HCT116 (cell line): Measurements from ENCODE around the gene METRN. TPM values are rescaled to one million over a fixed set of nuclear protein-coding genes. Genes with fewer than 3 reads are reported as not detected.
"Not testable (repeated sequence)": the region's sequence is repeated elsewhere in the genome, so short reads cannot be mapped to it uniquely, and the experiment has no call there.

Experiments used
- ATAC-seq: fragments of 200-7000 bp; cut with Tn5 transposase; 2 replicates; pipeline ENCODE4 v1.9.1; 2020; ENCODE audit warnings: mild to moderate bottlenecking, moderate library complexity
- BruUV-seq: library from RNA; stranded (reverse); fragments of 400-500 nt; replicated peaks from 2 replicates; lab custom pipeline; 2021; lab: Mats Ljungman, UMichigan
- CTCF ChIA-PET: fragments of 300-600 bp; sonication (Branson Sonifier 250); formaldehyde crosslinking; loops from one replicate; lab custom pipeline; 2021; ENCODE audit warnings: antibody characterized with exemption; lab: Charles Lee
- POLR2A ChIA-PET: fragments of 300-600, 350-600 bp; sonication (Branson Sonifier 250); formaldehyde crosslinking; loops from one replicate; lab custom pipeline; 2021; ENCODE audit warnings: antibody characterized with exemption; lab: Charles Lee
- RAD21 ChIA-PET, 2 experiments: fragments of 300-600 bp; sonication (Branson Sonifier 250); formaldehyde crosslinking; loops; one replicate each; lab custom pipeline; 2023; ENCODE audit warnings: low total read pairs in 2 of 2; ENCODE audit not compliant: uncharacterized antibody in 2 of 2, unreplicated experiment in 2 of 2, low non-redundant PET in 1 of 2; lab: Charles Lee
- DNase-seq: peaks from one replicate; pipeline ENCODE4 v3.0.0-alpha.2; 2010; ENCODE audit warnings: low read depth, low spot score
- H2AFZ ChIP-seq: fragments of 200-600 bp; shearing (Covaris generic), sonication (generic); 2 replicates; pipeline ENCODE4 v1.6.1; 2017; ENCODE audit warnings: low read depth, mixed run types, mixed read lengths, antibody characterized with exemption, low read length; ENCODE audit not compliant: poor library complexity, severe bottlenecking
- H3K27ac ChIP-seq: 2 replicates; pipeline ENCODE4 v1.5.1; 2012; ENCODE audit warnings: low read depth, low read length
- H3K27me3 ChIP-seq: fragments of 200-600 bp; sonication (generic); 2 replicates; pipeline ENCODE4 v1.6.1; 2016; ENCODE audit warnings: mixed run types, low read length, mixed read lengths; ENCODE audit not compliant: insufficient read depth
- H3K36me3 ChIP-seq, 2 experiments: fragments of 200-500 bp in 1 of 2; fragments of 200-600 bp in 1 of 2; sonication (Bioruptor generic) in 1 of 2; sonication (generic) in 1 of 2; 2 replicates each; pipeline versions ENCODE4 v1.5.1 to v1.6.1; 2014 to 2016; ENCODE audit warnings: low read length in 2 of 2, inconsistent platforms in 1 of 2, mixed read lengths in 1 of 2, mixed run types in 1 of 2; ENCODE audit not compliant: insufficient read depth in 2 of 2, control insufficient read depth in 1 of 2
- H3K4me1 ChIP-seq, 2 experiments: fragments of 200-600 bp in 1 of 2; sonication (generic) in 1 of 2; 2 replicates each; pipeline versions ENCODE4 v1.5.1 to v1.6.1; 2012 to 2017; ENCODE audit warnings: low read length in 2 of 2, inconsistent platforms in 1 of 2, mild to moderate bottlenecking in 1 of 2, mixed read lengths in 1 of 2, mixed run types in 1 of 2, moderate library complexity in 1 of 2; ENCODE audit not compliant: insufficient read depth in 2 of 2, control insufficient read depth in 1 of 2
- H3K4me2 ChIP-seq: fragments of 200-600 bp; sonication (generic); 2 replicates; pipeline ENCODE4 v1.6.1; 2017; ENCODE audit warnings: mixed run types, low read length, mixed read lengths
- H3K4me3 ChIP-seq, 2 experiments: fragments of 200-600 bp in 1 of 2; sonication (generic) in 1 of 2; replicated peaks in 1 of 2; 2 replicates each; pipeline ENCODE4 v1.5.1; 2011 to 2016; ENCODE audit warnings: low read length in 2 of 2, control low read depth in 1 of 2, low read depth in 1 of 2, mild to moderate bottlenecking in 1 of 2, mixed read lengths in 1 of 2, mixed run types in 1 of 2
- H3K79me2 ChIP-seq: fragments of 200-600 bp; sonication (generic); 2 replicates; pipeline ENCODE4 v1.6.1; 2017; ENCODE audit warnings: mild to moderate bottlenecking, mixed run types, low read length, moderate library complexity, mixed read lengths; ENCODE audit not compliant: insufficient read depth
- H3K9ac ChIP-seq: fragments of 200-600 bp; sonication (generic); 2 replicates; pipeline ENCODE4 v1.6.1; 2016; ENCODE audit warnings: low read length, mixed read lengths
- H3K9me2 ChIP-seq: fragments of 200-600 bp; sonication (generic), shearing (Covaris generic); 2 replicates; pipeline ENCODE4 v1.6.1; 2017; ENCODE audit warnings: mixed run types, mild to moderate bottlenecking, moderate library complexity; ENCODE audit not compliant: insufficient read depth
- H3K9me3 ChIP-seq, 2 experiments: fragments of 200-500 bp in 1 of 2; fragments of 200-600 bp in 1 of 2; sonication (Bioruptor generic) in 1 of 2; sonication (generic) in 1 of 2; 2 replicates each; pipeline ENCODE4 v1.6.1; 2014 to 2017; ENCODE audit warnings: low read length in 2 of 2, mixed read lengths in 2 of 2, inconsistent platforms in 1 of 2, low read depth in 1 of 2, mild to moderate bottlenecking in 1 of 2, mixed run types in 1 of 2, moderate library complexity in 1 of 2; ENCODE audit not compliant: control insufficient read depth in 1 of 2, insufficient read depth in 1 of 2
- H4K20me1 ChIP-seq: fragments of 200-600 bp; sonication (generic), shearing (Covaris generic); 2 replicates; pipeline ENCODE4 v1.6.1; 2017; ENCODE audit warnings: mixed run types, mild to moderate bottlenecking, moderate library complexity; ENCODE audit not compliant: insufficient read depth
- FOSL1 ChIP-seq: IDR thresholded peaks from 2 replicates; pipeline ENCODE4 v1.6.1; 2012; ENCODE audit warnings: low read depth
- POLR2AphosphoS5 ChIP-seq: IDR thresholded peaks from 2 replicates; pipeline ENCODE4 v1.6.1; 2011; ENCODE audit warnings: mild to moderate bottlenecking, low read depth, low read length, moderate library complexity
- YY1 ChIP-seq: IDR thresholded peaks from 2 replicates; pipeline ENCODE4 v1.6.1; 2011; ENCODE audit warnings: low read length, low read depth, moderate library complexity, mild to moderate bottlenecking; ENCODE audit not compliant: insufficient replicate concordance; ENCODE audit errors: extremely low read depth
- intact Hi-C: fragments of 100-400 bp; cut with micrococcal nuclease; formaldehyde crosslinking; loops from 2 replicates; pipeline ENCODE4 v1.10.0; 2022
- total RNA-seq: library from RNA; stranded (reverse); gene quantifications from one replicate; pipeline ENCODE4 v1.2.1, GENCODE V29; 2021; ENCODE audit not compliant: unreplicated experiment
- TF ChIP-seq, protein P1 (sequence below): IDR thresholded peaks from 2 replicates; pipeline ENCODE4 v1.6.1; 2012; ENCODE audit warnings: low read depth

Gene METRN
- total RNA-seq, 1 experiment from 2014 or later: 193 TPM

DNA sequence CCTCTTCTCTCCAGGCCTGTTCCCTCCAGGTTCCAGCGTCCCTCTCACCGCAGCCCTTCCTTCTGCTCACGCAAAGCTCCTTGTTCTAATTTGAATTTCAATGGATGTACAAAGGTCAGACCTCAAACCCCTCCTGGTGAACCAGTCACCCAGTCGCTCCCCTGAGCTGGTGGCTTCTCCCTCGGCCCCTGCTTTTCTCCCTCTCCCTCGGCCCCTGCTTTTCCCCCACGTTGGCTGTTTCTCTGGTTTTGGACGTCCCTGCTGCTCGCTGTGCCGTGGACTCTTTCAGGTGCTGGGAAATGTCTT lies 37.0 kb downstream of the METRN start:
- H3K9me3 ChIP-seq: peaks cover 0 to 7% of the 10 kb centered on the region in 2 experiments; a peak in 1 of 4 replicates
- H3K4me1 ChIP-seq: peaks cover 5 to 14% of the 10 kb centered on the region in 2 experiments
- ChIA-PET CTCF (no interaction called here), RAD21 (no interaction called here)
- H3K9me2 ChIP-seq: no peaks in the 10 kb centered on the region
- no peak for DNase-seq
- no peak for ATAC-seq
- BruUV-seq: no TSS peak
- H3K9ac ChIP-seq: no peak overlapping the region
- H3K4me2 ChIP-seq: no peak overlapping the region
- no peak overlapping the region for H3K4me3 ChIP-seq
- no peaks in the 10 kb centered on the region for H3K36me3 ChIP-seq
- no peak for TF ChIP-seq FOSL1
- no peak for TF ChIP-seq YY1
- TF ChIP-seq, protein P1, sequence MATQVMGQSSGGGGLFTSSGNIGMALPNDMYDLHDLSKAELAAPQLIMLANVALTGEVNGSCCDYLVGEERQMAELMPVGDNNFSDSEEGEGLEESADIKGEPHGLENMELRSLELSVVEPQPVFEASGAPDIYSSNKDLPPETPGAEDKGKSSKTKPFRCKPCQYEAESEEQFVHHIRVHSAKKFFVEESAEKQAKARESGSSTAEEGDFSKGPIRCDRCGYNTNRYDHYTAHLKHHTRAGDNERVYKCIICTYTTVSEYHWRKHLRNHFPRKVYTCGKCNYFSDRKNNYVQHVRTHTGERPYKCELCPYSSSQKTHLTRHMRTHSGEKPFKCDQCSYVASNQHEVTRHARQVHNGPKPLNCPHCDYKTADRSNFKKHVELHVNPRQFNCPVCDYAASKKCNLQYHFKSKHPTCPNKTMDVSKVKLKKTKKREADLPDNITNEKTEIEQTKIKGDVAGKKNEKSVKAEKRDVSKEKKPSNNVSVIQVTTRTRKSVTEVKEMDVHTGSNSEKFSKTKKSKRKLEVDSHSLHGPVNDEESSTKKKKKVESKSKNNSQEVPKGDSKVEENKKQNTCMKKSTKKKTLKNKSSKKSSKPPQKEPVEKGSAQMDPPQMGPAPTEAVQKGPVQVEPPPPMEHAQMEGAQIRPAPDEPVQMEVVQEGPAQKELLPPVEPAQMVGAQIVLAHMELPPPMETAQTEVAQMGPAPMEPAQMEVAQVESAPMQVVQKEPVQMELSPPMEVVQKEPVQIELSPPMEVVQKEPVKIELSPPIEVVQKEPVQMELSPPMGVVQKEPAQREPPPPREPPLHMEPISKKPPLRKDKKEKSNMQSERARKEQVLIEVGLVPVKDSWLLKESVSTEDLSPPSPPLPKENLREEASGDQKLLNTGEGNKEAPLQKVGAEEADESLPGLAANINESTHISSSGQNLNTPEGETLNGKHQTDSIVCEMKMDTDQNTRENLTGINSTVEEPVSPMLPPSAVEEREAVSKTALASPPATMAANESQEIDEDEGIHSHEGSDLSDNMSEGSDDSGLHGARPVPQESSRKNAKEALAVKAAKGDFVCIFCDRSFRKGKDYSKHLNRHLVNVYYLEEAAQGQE: no peak
- no peak for TF ChIP-seq POLR2AphosphoS5
- TF ChIP-seq, all 23 proteins: peak for 0
- POLR2A ChIA-PET: no interaction called here
- Histone ChIP-seq H2AFZ (no peak overlapping the region), H3K79me2 (no peaks in the 10 kb centered on the region), H3K27me3 (no peaks in the 10 kb centered on the region), H4K20me1 (no peaks in the 10 kb centered on the region), H3K27ac (no peak overlapping the region)
- intact Hi-C loops: no loop called here

DNA sequence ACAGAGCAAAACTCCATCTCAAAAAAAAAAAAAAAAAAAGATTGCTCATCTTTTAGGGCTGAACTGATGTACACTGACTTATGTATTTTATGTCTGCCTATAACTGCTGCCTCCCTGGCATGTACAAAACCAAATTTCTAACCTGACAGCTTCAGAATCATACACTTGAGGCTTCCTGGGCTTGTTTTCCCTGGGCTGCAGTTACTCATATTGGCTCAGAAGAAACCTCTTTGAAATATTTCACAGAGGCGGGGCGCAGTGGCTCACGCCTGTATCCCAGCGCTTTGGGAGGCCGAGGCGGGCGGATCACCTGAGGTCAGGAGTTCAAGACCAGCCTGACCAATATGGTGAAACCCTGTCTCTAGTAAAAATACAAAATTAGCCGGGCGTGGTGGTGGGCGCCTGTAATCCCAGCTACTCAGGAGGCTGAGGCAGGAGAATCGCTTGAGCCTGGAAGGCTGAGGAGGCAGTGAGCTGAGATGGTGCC lies 39.2 kb downstream of the METRN start:
- RAD21 ChIA-PET, H3K27me3 ChIP-seq, intact Hi-C loops, H3K36me3 ChIP-seq, H3K9me3 ChIP-seq, H3K9ac ChIP-seq, DNase-seq, H3K4me3 ChIP-seq, H2AFZ ChIP-seq, H3K79me2 ChIP-seq, H3K27ac ChIP-seq, H3K9me2 ChIP-seq, POLR2A ChIA-PET, H4K20me1 ChIP-seq, BruUV-seq, CTCF ChIA-PET: not testable (repeated sequence)
- ATAC-seq: 0 out of 2 replicates have a peak, but pooled peaks have one; percentile 24
- H3K4me2 ChIP-seq: peak overlapping the region; percentile 13; the same call in 1 of the 2 replicates
- peaks cover 10 to 18% of the 10 kb centered on the region in 2 experiments for H3K4me1 ChIP-seq
